ENCODE measurements around the gene PXK.

DNA sequence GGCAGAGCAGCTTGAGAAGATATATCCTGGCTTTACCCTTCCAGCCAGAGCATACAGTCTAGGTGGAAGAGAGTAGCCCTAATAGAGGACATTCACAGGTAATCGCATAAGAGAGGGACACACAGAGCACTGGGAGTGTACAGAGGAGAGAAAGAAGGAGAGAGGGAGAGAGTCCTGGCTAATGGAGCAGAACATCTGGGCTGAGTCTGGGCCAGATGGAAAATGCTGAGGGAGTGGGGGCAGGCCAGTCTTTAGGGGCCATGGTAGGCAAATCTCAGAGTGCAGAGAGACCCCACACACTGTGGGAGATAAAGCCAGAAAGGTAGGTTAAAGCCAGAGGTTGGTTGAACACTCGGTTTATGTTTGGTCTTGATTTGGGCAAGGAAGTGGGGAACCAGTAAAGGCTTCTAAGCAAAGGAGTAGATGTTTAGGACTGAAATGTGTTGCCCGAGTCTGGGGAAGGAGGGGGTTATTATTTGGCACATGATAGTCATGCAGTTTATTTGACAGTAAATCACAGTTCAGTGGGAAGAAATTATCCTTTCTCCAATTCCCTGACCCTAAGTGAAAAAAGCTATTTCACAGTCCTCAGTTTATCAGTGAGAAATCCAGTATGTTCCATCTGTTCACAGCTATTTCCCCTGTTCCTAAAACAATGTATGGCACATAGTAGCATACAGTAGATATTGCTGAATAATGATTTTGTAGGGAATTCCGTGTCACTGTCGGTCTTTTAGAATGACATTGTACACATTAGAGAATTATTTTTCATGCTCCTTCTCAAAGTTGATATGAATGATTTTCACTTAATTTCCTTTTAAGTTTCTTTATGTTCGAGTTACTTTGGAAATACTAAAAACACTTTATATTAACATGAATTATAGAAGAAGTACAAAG, 55.2 kb downstream of the PXK start:
- TF ChIP-seq, protein P1, sequence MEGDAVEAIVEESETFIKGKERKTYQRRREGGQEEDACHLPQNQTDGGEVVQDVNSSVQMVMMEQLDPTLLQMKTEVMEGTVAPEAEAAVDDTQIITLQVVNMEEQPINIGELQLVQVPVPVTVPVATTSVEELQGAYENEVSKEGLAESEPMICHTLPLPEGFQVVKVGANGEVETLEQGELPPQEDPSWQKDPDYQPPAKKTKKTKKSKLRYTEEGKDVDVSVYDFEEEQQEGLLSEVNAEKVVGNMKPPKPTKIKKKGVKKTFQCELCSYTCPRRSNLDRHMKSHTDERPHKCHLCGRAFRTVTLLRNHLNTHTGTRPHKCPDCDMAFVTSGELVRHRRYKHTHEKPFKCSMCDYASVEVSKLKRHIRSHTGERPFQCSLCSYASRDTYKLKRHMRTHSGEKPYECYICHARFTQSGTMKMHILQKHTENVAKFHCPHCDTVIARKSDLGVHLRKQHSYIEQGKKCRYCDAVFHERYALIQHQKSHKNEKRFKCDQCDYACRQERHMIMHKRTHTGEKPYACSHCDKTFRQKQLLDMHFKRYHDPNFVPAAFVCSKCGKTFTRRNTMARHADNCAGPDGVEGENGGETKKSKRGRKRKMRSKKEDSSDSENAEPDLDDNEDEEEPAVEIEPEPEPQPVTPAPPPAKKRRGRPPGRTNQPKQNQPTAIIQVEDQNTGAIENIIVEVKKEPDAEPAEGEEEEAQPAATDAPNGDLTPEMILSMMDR (IDR thresholded peaks at IDR 0.05; ENCODE audit: low read length) = no peak
- TF ChIP-seq EZH2phosphoT487 (IDR thresholded peaks at IDR 0.05; ENCODE audit: low read length) (no peak), EZH2 (optimal IDR thresholded peaks at IDR 0.05; ENCODE audit: low read depth, low read length) (no peak)
